ENCODE data around the gene FNDC4.

FNDC4 gene

GRCh38 chr2:27471961-27472360 lies 23.0 kb downstream of the FNDC4 start:
- no peak for DNase-seq (ENCODE audit: low read depth)
- no peak for TF ChIP-seq CTCF (IDR thresholded peaks at IDR 0.05; ENCODE audit: insufficient read depth, low read depth, low read length, missing control alignments)
- H3K4me3 ChIP-seq (ENCODE audit: low read depth, low read length): no peak overlapping the region

GRCh38 chr2:27464443-27464842 lies 30.6 kb downstream of the FNDC4 start:
- TF ChIP-seq CTCF (IDR thresholded peaks at IDR 0.05; ENCODE audit: insufficient read depth, low read depth, low read length, missing control alignments): no peak
- DNase-seq (ENCODE audit: low read depth): no peak
- no peak overlapping the region for H3K4me3 ChIP-seq (ENCODE audit: low read depth, low read length)

GRCh38 chr2:27461118-27461517 lies 33.9 kb downstream of the FNDC4 start:
- no peak overlapping the region for H3K4me3 ChIP-seq (ENCODE audit: low read depth, low read length)
- DNase-seq (ENCODE audit: low read depth): no peak
- no peak for TF ChIP-seq CTCF (IDR thresholded peaks at IDR 0.05; ENCODE audit: insufficient read depth, low read depth, low read length, missing control alignments)

DNA sequence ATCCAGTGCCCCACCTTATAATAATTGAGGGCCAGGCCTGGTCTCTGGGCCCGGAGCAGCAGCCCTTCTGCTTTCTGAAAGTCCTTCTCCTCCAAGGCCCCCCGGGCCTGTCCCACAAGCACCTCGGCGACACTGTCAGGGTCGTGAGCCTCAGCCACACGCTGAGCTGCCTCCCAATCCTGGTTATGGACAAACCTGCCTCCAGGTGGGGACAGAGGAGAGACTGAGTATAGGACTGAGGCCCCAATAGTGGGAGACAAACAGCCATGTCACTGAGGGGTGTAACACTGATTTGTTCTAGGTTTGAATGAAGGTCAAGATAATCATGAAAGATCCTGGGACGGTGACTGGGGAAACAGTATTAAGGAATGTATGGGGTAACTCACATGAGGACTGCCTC lies 41.0 kb downstream of the FNDC4 start:
- H3K4me3 ChIP-seq (ENCODE audit: low read depth, low read length): no peak overlapping the region
- TF ChIP-seq CTCF (IDR thresholded peaks at IDR 0.05; ENCODE audit: insufficient read depth, low read depth, low read length, missing control alignments): no peak
- no peak for DNase-seq (ENCODE audit: low read depth)

GRCh38 chr2:27451095-27451494 lies 43.9 kb downstream of the FNDC4 start:
- no peak for DNase-seq (ENCODE audit: low read depth)

DNA sequence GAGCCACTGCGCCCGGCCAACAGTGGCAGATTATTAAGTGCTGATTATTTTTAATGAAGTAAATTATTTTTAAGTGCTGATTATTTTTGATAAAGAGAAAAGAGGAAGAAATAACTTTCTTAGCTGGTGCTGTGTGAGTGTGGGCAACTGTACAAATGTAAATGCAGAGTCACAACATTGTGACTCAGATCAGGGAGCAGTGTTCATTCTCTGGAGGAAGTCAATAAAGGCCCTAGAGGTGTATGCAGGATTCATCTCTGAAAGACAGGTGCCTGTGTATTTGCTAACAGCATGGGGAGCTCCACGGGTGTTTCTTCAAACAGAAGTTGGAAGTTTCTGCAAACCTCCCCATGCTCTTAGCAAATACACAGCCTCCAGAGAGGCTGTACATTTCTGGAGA lies 46.6 kb downstream of the FNDC4 start:
- no peak for DNase-seq (ENCODE audit: low read depth)
- TF ChIP-seq CTCF (IDR thresholded peaks at IDR 0.05; ENCODE audit: insufficient read depth, low read depth, low read length, missing control alignments): no peak
- H3K4me3 ChIP-seq (ENCODE audit: low read depth, low read length): no peak overlapping the region

More at GRCh38 chr2:27451095-27451494, 43.9 kb downstream of the FNDC4 start:
- H3K4me3 ChIP-seq (ENCODE audit: low read depth, low read length): no peak overlapping the region
- TF ChIP-seq CTCF (IDR thresholded peaks at IDR 0.05; ENCODE audit: insufficient read depth, low read depth, low read length, missing control alignments): no peak

GRCh38 chr2:27446057-27446456 lies 48.9 kb downstream of the FNDC4 start:
- no peak for DNase-seq (ENCODE audit: low read depth)
- TF ChIP-seq CTCF (IDR thresholded peaks at IDR 0.05; ENCODE audit: insufficient read depth, low read depth, low read length, missing control alignments): no peak
- no peak overlapping the region for H3K4me3 ChIP-seq (ENCODE audit: low read depth, low read length)

Measured in GM12865 (cell line).